ENCODE measurements around the gene FAM89A.

DNA sequence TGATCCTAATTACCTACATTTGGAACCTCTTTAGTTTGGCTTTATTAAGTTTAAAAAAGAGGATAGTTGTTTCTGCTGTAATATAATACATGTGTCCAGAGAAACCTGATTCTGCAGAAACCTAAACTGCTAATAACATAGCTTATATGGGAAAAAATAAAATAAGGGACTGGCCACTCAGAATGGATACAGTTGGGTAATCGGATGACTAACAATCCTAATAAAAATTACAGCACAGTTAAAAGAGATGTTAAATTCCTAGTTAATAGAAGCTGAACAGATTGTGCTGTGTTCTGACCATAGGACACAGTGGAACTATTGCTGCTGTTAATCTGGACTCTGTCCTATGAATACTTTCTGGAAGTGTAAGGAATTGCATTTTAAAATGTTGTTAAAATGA, 45.2 kb downstream of the FAM89A start:
- no peak for TF ChIP-seq BRF2 (IDR thresholded peaks at IDR 0.05; ENCODE audit: borderline replicate concordance, insufficient read depth, insufficient read length)
- no peak for TF ChIP-seq ZNF263 (CRISPR knock-in tag; IDR thresholded peaks at IDR 0.05; ENCODE audit: borderline replicate concordance)
- no peak for TF ChIP-seq KDM2B (CRISPR knock-in tag; IDR thresholded peaks at IDR 0.05)
- no peak for TF ChIP-seq MAFK (IDR thresholded peaks at IDR 0.05; ENCODE audit: low read length)
- TF ChIP-seq, protein P1, sequence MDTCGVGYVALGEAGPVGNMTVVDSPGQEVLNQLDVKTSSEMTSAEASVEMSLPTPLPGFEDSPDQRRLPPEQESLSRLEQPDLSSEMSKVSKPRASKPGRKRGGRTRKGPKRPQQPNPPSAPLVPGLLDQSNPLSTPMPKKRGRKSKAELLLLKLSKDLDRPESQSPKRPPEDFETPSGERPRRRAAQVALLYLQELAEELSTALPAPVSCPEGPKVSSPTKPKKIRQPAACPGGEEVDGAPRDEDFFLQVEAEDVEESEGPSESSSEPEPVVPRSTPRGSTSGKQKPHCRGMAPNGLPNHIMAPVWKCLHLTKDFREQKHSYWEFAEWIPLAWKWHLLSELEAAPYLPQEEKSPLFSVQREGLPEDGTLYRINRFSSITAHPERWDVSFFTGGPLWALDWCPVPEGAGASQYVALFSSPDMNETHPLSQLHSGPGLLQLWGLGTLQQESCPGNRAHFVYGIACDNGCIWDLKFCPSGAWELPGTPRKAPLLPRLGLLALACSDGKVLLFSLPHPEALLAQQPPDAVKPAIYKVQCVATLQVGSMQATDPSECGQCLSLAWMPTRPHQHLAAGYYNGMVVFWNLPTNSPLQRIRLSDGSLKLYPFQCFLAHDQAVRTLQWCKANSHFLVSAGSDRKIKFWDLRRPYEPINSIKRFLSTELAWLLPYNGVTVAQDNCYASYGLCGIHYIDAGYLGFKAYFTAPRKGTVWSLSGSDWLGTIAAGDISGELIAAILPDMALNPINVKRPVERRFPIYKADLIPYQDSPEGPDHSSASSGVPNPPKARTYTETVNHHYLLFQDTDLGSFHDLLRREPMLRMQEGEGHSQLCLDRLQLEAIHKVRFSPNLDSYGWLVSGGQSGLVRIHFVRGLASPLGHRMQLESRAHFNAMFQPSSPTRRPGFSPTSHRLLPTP (IDR thresholded peaks at IDR 0.05; ENCODE audit: borderline replicate concordance, extremely low read depth, insufficient read length): no peak
- TF ChIP-seq POLR2A (conservative IDR thresholded peaks at IDR 0.05): no peak
- no peak for TF ChIP-seq NCOA4 (IDR thresholded peaks at IDR 0.05; ENCODE audit: partially characterized antibody)
- no peak for TF ChIP-seq POLR2G (IDR thresholded peaks at IDR 0.05; ENCODE audit: low read depth, low read length)
- no peak for TF ChIP-seq ZSCAN29 (IDR thresholded peaks at IDR 0.05)

All from K562 (cell line).